ENCODE measurements around the gene C2CD2.

DNA sequence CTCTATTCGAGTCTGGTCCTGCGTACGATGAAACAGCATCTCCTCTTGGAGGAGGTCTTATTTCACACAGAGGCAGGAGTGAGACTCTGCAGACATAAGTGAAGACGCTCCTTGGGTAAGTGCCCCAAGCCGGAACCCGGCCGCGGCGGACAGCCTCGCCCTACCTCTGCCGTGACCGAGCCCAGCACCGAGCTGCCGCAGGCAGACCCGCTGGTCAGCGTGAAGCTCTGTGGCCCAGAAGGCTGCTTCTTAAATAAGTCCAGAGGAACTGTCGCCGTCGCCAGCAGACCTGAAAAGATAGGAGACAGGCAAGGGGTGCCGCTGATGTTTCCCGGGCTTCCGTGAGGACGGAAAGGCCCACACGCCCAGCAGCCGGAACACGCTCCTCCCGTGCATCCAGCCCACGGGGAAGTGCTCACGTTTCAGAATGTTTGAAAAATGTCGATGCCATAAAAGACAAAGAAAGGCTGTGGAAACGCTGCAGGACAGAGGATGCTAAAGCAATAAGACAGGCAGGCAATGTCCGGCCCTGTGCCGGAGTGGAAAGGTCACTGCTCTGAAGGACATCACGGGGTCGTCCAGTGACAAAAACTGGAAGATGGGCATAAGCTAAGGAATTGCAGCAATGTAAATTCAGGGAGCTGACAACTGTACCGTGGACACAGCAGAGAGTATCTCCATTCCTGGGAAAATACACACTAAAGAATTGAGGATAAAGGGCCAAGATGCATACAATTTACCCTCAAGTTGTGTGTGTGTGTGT is 46.1 kb downstream of the C2CD2 start:
- TF ChIP-seq EZH2phosphoT487 (IDR thresholded peaks at IDR 0.05; ENCODE audit: borderline replicate concordance), result no peak
- TF ChIP-seq, protein P1, sequence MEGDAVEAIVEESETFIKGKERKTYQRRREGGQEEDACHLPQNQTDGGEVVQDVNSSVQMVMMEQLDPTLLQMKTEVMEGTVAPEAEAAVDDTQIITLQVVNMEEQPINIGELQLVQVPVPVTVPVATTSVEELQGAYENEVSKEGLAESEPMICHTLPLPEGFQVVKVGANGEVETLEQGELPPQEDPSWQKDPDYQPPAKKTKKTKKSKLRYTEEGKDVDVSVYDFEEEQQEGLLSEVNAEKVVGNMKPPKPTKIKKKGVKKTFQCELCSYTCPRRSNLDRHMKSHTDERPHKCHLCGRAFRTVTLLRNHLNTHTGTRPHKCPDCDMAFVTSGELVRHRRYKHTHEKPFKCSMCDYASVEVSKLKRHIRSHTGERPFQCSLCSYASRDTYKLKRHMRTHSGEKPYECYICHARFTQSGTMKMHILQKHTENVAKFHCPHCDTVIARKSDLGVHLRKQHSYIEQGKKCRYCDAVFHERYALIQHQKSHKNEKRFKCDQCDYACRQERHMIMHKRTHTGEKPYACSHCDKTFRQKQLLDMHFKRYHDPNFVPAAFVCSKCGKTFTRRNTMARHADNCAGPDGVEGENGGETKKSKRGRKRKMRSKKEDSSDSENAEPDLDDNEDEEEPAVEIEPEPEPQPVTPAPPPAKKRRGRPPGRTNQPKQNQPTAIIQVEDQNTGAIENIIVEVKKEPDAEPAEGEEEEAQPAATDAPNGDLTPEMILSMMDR (conservative IDR thresholded peaks at IDR 0.05; ENCODE audit: low read length), result no peak
